ENCODE measurements around the gene POFUT2. TPM values are rescaled to one million over a fixed set of nuclear protein-coding genes. Genes with fewer than 3 reads are reported as not detected.

Gene POFUT2
- total and polyA plus RNA-seq, 12 donors = 13.1 to 68.9 (median 32.9) TPM

- 86 to 93% (median 88%) methylated on average over 17 to 18 of the region's 18 CpGs for WGBS, 4 donors
- intact Hi-C loops (cut with DNase I) = no loop called here
- Histone ChIP-seq H3K9me3 (replicated peaks in 1 of 3) (no peaks in the 10 kb centered on the region), H3K27ac (no peak overlapping the region), H3K4me3 (no peak overlapping the region), H3K27me3 (no peaks in the 10 kb centered on the region), H3K36me3 (replicated peaks in 1 of 2) (no peaks in the 10 kb centered on the region), H3K4me1 (replicated peaks in 1 of 2) (no peaks in the 10 kb centered on the region)
- peak in 2 of 7 donors; percentile 4 to 10 for DNase-seq
- no peak for TF ChIP-seq POLR2A (IDR thresholded peaks at IDR 0.05)
- TF ChIP-seq CTCF (IDR thresholded peaks at IDR 0.05) = no peak
Measured at GRCh38 chr21:45333583-45334121, 46.0 kb upstream of the POFUT2 start.

- H3K27me3 ChIP-seq = no peaks in the 10 kb centered on the region
- WGBS, 4 donors = 89 to 91% (median 90%) methylated on average over 11 to 16 of the region's 16 CpGs
- DNase-seq = peak in 2 of 7 donors; percentile 4 to 7
- no peaks in the 10 kb centered on the region for H3K36me3 ChIP-seq (replicated peaks in 1 of 2)
- H3K9me3 ChIP-seq (replicated peaks in 1 of 3) = no peaks in the 10 kb centered on the region
- H3K4me3 ChIP-seq = no peak overlapping the region
- no peak overlapping the region for H3K27ac ChIP-seq
- no peaks in the 10 kb centered on the region for H3K4me1 ChIP-seq (replicated peaks in 1 of 2)
- TF ChIP-seq POLR2A (IDR thresholded peaks at IDR 0.05) (no peak), CTCF (IDR thresholded peaks at IDR 0.05) (no peak)
- intact Hi-C loops (cut with DNase I) = no loop called here
Measured at GRCh38 chr21:45332981-45333582, 45.4 kb upstream of the POFUT2 start.

- Histone ChIP-seq H3K27ac (no peak overlapping the region), H3K36me3 (replicated peaks in 1 of 2) (no peaks in the 10 kb centered on the region), H3K4me1 (replicated peaks in 1 of 2) (no peaks in the 10 kb centered on the region), H3K9me3 (replicated peaks in 1 of 3) (no peaks in the 10 kb centered on the region), H3K4me3 (no peak overlapping the region), H3K27me3 (no peaks in the 10 kb centered on the region)
- no peak for TF ChIP-seq CTCF (IDR thresholded peaks at IDR 0.05)
- no peak for TF ChIP-seq POLR2A (IDR thresholded peaks at IDR 0.05)
- WGBS, 4 donors = 75 to 87% (median 84%) methylated on average over 4 of the region's 4 CpGs
- DNase-seq = peak in 1 of 7 donors; percentile 0
- intact Hi-C loops (cut with DNase I) = no loop called here
Measured at GRCh38 chr21:45332415-45332814, 44.7 kb upstream of the POFUT2 start.

DNA sequence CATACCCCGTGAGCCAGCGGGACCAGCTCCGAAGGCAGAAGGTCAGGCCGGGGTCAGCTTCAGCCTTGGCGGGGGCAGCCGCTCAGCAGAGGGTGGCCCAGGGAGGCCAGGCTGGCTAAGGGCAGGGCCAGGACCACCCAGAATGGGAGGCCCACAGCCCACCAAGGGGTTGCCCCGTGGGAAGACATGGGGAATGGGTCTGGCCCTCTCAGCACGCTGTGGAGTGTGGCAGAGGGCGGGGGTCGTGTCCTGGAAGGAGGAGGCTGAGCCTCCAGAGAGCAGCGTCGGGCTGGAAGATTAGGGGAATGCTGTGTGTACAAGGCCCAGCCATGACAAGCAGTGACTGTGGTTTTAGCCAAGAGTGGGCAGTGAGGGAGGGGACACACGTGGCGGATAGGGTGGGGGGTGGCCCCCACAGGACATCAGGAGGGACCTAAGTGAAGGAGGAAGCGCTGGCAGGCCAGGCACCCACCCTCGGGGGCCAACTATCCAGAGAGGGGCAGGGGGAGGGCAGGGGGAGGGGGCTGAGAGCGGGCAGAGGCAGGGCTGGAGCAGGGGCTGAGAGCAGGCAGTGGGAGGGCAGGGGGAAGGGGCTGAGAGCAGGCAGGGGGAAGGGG is 43.9 kb upstream of the POFUT2 start:
- intact Hi-C loops (cut with DNase I) = no loop called here
- Histone ChIP-seq H3K27me3 (no peaks in the 10 kb centered on the region), H3K9me3 (replicated peaks in 1 of 3) (no peaks in the 10 kb centered on the region), H3K36me3 (replicated peaks in 1 of 2) (no peaks in the 10 kb centered on the region), H3K4me1 (replicated peaks in 1 of 2) (no peaks in the 10 kb centered on the region), H3K4me3 (no peak overlapping the region), H3K27ac (no peak overlapping the region)
- DNase-seq = peak in 2 of 7 donors; percentile 3 to 5
- TF ChIP-seq CTCF (IDR thresholded peaks at IDR 0.05) = no peak
- TF ChIP-seq POLR2A (IDR thresholded peaks at IDR 0.05) = no peak
- 67 to 73% (median 73%) methylated on average over 5 to 17 of the region's 17 CpGs for WGBS, 4 donors

Data from adrenal gland (tissue), 12 donors.